HG02970 (cell line): ENCODE data around the gene KDM4C.

Experiments used
- ATAC-seq: cut with Tn5 transposase; IDR thresholded peaks from one replicate; pipeline ENCODE4 v1.9.1; 2021; ENCODE audit warnings: mild to moderate bottlenecking, moderate library complexity, moderate number of reproducible peaks; ENCODE audit not compliant: unreplicated experiment, low FRiP score

The KDM4C gene

DNA sequence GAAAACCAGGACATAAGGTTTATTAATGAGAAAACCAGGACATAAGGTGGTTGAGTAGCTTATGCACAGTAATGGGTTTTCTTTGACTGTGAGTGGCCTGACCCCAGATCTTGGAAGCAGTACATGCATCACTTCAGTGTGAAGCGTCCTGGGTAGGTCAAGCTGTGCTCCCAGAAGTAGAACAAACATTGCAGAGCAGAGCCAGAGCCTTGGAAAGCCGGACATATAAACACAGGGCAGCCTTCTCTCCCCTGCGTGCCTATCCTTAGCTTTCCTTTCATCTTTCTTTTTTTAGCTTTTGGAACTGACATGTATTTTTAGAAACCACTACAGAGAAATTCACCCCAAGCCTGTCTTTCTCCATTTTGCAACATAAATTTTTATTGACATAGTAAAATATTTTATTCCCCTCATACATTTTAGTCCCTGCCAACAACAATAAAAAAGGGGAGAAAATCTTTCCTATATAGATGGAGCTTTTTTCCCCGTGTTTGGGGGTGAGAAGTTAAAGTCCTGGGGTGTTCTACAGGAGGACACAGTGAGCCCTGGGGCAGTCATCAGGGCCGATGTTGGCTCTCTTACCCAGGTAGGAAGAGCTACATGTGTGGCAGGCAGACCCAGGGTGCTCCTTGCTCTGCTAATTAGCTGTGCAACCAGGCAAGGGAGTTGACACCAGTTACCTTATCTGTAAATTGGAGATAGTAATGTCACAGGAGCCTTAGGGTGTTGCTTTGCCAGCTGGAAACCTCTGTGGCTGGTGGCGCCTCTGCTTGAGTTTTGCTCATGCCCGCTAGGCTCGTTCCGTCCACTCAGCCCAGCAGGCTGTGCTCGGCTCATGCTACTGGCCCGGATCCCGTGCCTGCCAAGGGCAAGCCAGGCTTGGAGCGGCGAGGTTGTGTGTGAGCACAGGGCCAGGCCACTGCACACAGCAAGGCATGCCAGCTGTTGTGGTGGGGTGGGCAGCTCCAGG lies 389.6 kb downstream of the KDM4C start:
- no peak for ATAC-seq

GRCh38 chr9:7148243-7148765 lies 390.5 kb downstream of the KDM4C start:
- ATAC-seq, result no peak

GRCh38 chr9:7149258-7149657 lies 391.5 kb downstream of the KDM4C start:
- ATAC-seq, result no peak

DNA sequence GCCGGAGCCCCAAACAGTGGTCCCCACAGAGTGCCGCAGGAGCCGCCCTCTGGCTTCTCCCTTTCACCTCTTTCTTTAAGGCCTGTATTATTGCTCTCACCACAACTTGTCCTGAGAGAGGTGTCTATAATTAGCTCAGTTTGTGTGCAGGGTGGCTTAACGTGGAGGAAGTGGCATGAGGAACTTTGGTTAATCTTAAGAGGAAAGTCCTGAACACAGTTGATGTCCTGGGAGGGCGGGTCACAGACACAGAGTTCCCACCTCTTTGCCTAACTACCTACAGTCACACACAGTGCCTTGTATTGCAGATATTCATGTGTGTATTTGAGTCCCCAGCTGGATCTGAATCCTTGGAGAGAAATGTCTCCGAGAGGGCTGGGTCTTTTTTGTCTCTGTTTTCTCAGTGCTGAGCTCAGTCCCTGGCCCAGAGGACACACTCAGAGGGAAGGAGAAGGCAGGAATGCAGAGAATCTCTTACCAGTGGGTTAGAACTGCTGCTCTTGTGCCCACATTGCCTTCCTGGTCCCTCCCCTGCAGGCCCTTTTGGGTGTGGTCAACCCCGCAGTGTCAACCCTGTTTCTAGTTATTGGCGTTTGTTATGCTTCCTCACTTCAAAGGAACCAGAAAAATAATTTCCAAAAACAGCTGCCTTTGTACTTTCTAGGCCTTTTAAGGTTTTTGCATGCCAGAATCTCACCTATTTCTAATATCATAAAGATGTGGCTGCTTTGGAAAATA lies 392.5 kb downstream of the KDM4C start:
- no peak for ATAC-seq

GRCh38 chr9:7153134-7153533 lies 395.4 kb downstream of the KDM4C start:
- no peak for ATAC-seq

GRCh38 chr9:7153566-7153965 lies 395.8 kb downstream of the KDM4C start:
- ATAC-seq, result no peak

DNA sequence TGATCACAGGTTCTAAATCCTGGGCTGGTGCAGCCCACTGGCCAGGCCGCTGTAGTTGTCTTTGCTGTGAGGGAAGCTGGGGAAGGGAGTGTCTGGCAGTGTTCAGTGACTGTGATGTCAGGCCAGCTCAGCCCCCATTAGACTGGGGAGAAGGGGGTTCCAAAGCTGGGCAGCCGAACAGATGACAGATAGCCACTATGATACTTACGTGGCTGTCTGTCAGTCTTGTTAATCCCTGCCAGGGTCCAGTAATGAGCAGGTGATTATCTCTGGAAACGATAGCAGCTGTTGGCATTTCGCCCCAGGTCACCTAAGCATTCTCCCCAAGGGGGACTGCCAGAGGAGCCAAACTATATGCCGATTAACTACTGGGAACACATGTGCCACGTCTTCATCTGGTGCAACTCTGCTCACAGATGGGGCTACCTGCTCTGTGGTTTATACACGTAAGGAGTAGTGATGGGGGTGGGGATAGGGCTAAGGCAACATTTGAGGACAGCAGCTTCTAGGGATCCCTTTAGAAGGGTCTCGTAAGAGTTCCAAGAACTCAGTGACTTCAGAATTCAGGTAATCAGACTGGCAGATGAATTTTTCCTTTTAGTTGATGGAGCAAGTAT lies 396.3 kb downstream of the KDM4C start:
- ATAC-seq, result no peak

GRCh38 chr9:7154650-7155049 lies 396.9 kb downstream of the KDM4C start:
- no peak for ATAC-seq

GRCh38 chr9:7161469-7161868 lies 403.7 kb downstream of the KDM4C start:
- no peak for ATAC-seq

- no peak for ATAC-seq
These were observed 406.2 kb downstream of the KDM4C start for GRCh38 chr9:7163932-7164331.

DNA sequence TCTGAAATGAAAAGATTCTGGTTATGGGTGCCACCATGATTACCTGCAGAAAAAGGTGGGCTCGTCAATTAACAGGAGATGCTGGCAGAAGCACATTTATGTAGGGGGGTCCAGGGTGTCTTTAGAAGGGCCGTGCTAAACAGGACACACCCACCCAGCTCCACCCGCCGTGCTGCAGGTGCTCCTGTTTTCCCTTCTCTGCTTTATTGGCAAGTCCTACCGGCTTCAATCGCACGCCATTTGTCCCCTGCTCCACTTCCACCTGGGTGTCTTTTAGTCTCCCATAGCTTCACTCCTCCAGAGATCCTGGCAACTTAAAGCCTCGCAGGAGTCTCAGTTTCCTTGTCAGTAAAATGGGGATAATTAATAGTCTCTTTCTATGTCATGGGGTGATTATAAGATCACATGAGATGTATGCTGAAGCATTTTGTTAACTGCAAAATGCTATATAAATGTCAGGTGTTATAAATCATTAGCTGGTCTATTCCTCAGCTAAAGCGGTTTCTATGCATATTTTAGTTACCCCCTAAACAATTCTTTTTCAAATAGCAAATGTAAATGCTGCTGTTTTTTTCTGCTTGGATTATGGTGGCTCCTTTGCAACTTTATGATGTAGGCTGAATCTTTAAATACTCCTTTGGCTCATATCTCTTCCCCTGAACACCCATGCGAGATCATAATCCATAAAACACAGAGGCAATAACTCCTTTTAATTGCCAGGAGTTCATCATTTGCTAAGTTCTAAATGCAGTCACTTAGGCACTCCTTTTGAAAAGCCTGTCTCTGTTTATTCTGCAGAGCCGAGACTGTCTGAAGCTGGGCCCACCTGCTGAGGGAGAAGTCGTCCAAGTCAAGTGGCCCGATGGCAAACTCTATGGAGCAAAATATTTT lies 406.9 kb downstream of the KDM4C start:
- no peak for ATAC-seq

GRCh38 chr9:7165331-7165975 lies 407.7 kb downstream of the KDM4C start:
- no peak for ATAC-seq

- no peak for ATAC-seq
These were observed 408.3 kb downstream of the KDM4C start for GRCh38 chr9:7166074-7166473.

- ATAC-seq, result no peak
These were observed 412.1 kb downstream of the KDM4C start for GRCh38 chr9:7169717-7170389.

DNA sequence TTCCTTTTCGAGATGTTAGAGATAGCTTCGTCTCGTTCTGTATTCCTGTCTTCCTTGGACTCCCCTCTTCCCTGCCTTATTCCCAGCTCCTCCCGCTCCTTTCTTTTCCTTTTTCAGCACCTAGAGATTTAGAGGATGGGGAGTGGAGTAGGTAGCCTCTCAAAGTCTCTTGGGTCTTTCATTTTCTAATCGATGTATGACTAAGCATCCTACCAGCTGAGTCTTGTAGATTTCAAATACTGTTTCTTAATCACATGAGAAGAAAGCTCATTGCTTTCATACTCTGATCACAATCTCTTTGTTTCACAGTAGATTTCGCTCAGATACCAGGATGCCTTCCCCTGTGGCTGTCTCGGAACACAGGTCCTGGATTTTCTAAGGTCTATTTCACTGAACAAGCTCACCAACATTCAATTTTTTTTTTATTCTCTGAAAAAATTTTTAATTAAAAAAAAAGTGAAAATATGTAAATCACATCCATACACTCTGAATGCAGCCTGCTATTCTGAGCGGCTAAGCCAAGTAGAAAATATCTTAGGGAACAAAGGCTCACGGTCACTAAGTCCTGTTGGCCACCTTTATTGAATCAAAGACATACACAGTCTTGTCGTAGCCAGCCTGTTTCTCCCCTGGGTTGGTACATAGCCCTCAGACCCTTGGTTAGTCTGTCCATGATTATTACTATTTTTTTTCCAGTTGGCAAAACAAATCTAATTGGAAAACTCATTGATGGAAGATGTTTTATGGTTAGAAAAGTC lies 413.8 kb downstream of the KDM4C start:
- ATAC-seq, result no peak

DNA sequence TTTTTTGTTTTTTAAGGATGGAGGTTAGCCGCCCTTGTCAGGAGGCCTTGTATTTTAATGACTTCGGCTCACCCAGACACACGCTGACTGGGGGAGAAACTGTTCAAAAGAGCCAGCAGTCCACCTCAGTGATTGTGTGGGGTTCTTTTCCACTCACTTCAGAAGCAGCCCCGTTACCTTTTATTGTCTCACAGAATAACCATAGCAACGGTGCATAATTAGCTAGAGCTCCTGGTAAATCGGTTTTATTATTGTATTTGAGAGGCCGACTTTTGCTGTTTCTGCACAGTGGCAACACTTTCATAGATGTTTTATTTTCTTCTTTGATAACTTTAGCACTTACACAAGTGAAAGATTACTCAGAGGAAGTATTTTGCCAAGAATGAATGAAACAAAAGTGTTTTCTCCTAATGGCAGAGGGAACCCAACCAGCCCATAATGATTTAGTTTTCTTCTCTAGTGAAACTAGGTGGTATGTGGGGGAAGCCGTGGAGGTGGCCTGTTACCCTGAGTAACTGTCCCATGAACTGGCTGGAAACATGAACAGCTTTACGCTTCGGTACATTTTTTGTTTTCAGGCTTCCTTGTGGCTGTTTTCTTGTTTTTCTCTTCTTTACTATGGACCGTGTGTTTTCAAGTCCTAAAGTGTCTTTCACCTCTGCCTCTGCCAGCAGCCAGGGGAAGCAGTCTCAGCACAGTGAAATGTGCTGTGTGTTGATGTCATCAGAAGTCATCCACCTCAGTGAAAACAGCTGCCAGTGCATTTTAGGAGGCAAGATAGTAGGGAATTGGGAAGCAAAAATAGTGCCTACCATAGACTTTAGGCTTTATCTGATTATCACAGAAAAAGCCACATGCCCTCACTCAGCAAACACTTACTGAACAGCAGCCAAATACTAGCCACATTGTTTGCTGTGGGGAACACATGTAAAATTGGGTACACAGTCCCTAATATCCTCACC lies 414.7 kb downstream of the KDM4C start:
- no peak for ATAC-seq

- no peak for ATAC-seq
These were observed 415.4 kb downstream of the KDM4C start for GRCh38 chr9:7173139-7173538.
